H1 (cell line): ENCODE data around the gene DCLRE1B. TPM values are rescaled to one million over a fixed set of nuclear protein-coding genes. Genes with fewer than 3 reads are reported as not detected.
"Not testable (repeated sequence)": the region's sequence is repeated elsewhere in the genome, so short reads cannot be mapped to it uniquely, and the experiment has no call there.

Experiments used
- CTCF ChIA-PET: fragments of 300-600 bp; sonication (Branson Sonifier 250); formaldehyde crosslinking; loops from one replicate; lab custom pipeline; 2021; ENCODE audit not compliant: partially characterized antibody; lab: Charles Lee
- POLR2A ChIA-PET: fragments of 300-600 bp; sonication (Branson Sonifier 250); formaldehyde crosslinking; loops from one replicate; lab custom pipeline; 2021; ENCODE audit warnings: inconsistent platforms; ENCODE audit not compliant: partially characterized antibody; lab: Charles Lee
- DNase-seq, 2 experiments: peaks; one replicate each; pipeline versions ENCODE4 v3.0.0 to v3.0.0-alpha.2; 2010 to 2022; ENCODE audit warnings: low spot score in 2 of 2, low read depth in 1 of 2, mixed read lengths in 1 of 2
- FAIRE-seq: peaks from 2 replicates; lab custom pipeline; 2011; peaks lifted over from hg19 to GRCh38; lab: Jason Lieb, UNC
- H2AFZ ChIP-seq: 2 replicates; pipeline ENCODE4 v1.8.1; 2012; ENCODE audit warnings: low read length, inconsistent platforms
- H2AK5ac ChIP-seq: 2 replicates; pipeline ENCODE4 v1.6.1; 2013; ENCODE audit warnings: low read depth, low read length
- H2BK120ac ChIP-seq: replicated peaks from 2 replicates; pipeline ENCODE3; 2013; ENCODE audit warnings: low read depth, low read length, inconsistent platforms
- H2BK12ac ChIP-seq: 2 replicates; pipeline ENCODE4 v1.6.1; 2013; ENCODE audit warnings: low read depth, low read length
- H2BK15ac ChIP-seq: 2 replicates; pipeline ENCODE4 v1.6.1; 2013; ENCODE audit warnings: low read length
- H2BK20ac ChIP-seq: 2 replicates; pipeline ENCODE4 v1.6.1; 2013; ENCODE audit warnings: low read length
- H2BK5ac ChIP-seq: 2 replicates; pipeline ENCODE4 v1.6.1; 2013; ENCODE audit warnings: low read depth, low read length
- H3K14ac ChIP-seq: 2 replicates; pipeline ENCODE4 v1.6.1; 2013; ENCODE audit warnings: inconsistent platforms; ENCODE audit not compliant: insufficient read length
- H3K18ac ChIP-seq: 2 replicates; pipeline ENCODE4 v1.6.1; 2013; ENCODE audit warnings: low read length; ENCODE audit errors: extremely low read depth
- H3K23ac ChIP-seq: 2 replicates; pipeline ENCODE4 v1.6.1; 2013; ENCODE audit warnings: inconsistent platforms; ENCODE audit not compliant: insufficient read length
- H3K23me2 ChIP-seq: 2 replicates; pipeline ENCODE4 v1.6.1; 2013; ENCODE audit warnings: low read depth, low read length
- H3K27ac ChIP-seq: 2 replicates; pipeline ENCODE4 v1.6.1; 2011; ENCODE audit warnings: low read depth, low read length, inconsistent platforms
- H3K27me3 ChIP-seq, 4 experiments: replicated peaks in 1 of 4; 1 replicate in 1 of 4; 2 replicates in 3 of 4; pipeline versions ENCODE4 v1.6.1 to v1.8.1; 2011 to 2013; ENCODE audit warnings: low read length in 3 of 4, mild to moderate bottlenecking in 3 of 4, inconsistent platforms in 2 of 4, mixed read lengths in 2 of 4, moderate library complexity in 1 of 4; ENCODE audit not compliant: control insufficient read depth in 3 of 4, insufficient read depth in 3 of 4; ENCODE audit errors: extremely low read depth in 1 of 4
- H3K36me3 ChIP-seq, 4 experiments: 2 replicates each; pipeline versions ENCODE4 v1.6.1 to v1.8.1; 2011 to 2013; ENCODE audit warnings: mild to moderate bottlenecking in 4 of 4, low read length in 3 of 4, moderate library complexity in 2 of 4, control low read depth in 1 of 4, inconsistent platforms in 1 of 4; ENCODE audit not compliant: insufficient read depth in 4 of 4, control insufficient read depth in 2 of 4
- H3K4ac ChIP-seq: replicated peaks from 2 replicates; pipeline ENCODE3; 2013; ENCODE audit warnings: low read length, low read depth, mixed read lengths, inconsistent platforms; ENCODE audit not compliant: insufficient read length
- H3K4me1 ChIP-seq, 4 experiments: replicated peaks in 1 of 4; 1 replicate in 1 of 4; 2 replicates in 3 of 4; pipeline versions ENCODE4 v1.6.1 to v1.8.1; 2011 to 2013; ENCODE audit warnings: low read length in 3 of 4, inconsistent platforms in 2 of 4, mixed read lengths in 1 of 4; ENCODE audit not compliant: insufficient read depth in 4 of 4, control insufficient read depth in 3 of 4
- H3K4me2 ChIP-seq, 2 experiments: 2 replicates each; pipeline versions ENCODE4 v1.6.1 to v1.8.1; 2011 to 2013; ENCODE audit warnings: low read depth in 2 of 2, low read length in 2 of 2, control low read depth in 1 of 2, inconsistent platforms in 1 of 2, mild to moderate bottlenecking in 1 of 2; ENCODE audit not compliant: insufficient read depth in 1 of 2
- H3K4me3 ChIP-seq, 4 experiments: fragments of 200-600, 300-600 bp in 1 of 4; sonication (generic), shearing (Covaris generic), sonication (Bioruptor Twin) in 1 of 4; 2 replicates each; pipeline versions ENCODE4 v1.5.1 to v1.8.1; 2011 to 2016; ENCODE audit warnings: low read length in 4 of 4, low read depth in 3 of 4, control low read depth in 2 of 4, inconsistent platforms in 2 of 4, mild to moderate bottlenecking in 2 of 4, mixed read lengths in 1 of 4, moderate library complexity in 1 of 4; ENCODE audit not compliant: insufficient read depth in 2 of 4; ENCODE audit errors: extremely low read depth in 1 of 4
- H3K56ac ChIP-seq: replicated peaks from 2 replicates; pipeline ENCODE3; 2013; ENCODE audit warnings: low read depth, mild to moderate bottlenecking, mixed read lengths, low read length, inconsistent platforms; ENCODE audit not compliant: insufficient read length
- H3K79me1 ChIP-seq: 2 replicates; pipeline ENCODE4 v1.6.1; 2013; ENCODE audit warnings: low read depth, low read length, control low read depth
- H3K79me2 ChIP-seq, 2 experiments: 2 replicates each; pipeline versions ENCODE4 v1.6.1 to v1.8.1; 2012 to 2013; ENCODE audit warnings: low read length in 2 of 2, mild to moderate bottlenecking in 2 of 2, inconsistent platforms in 1 of 2; ENCODE audit not compliant: insufficient read depth in 2 of 2, control insufficient read depth in 1 of 2
- H3K9ac ChIP-seq, 4 experiments: replicated peaks in 1 of 4; 1 replicate in 1 of 4; 2 replicates in 3 of 4; pipeline versions ENCODE4 v1.6.1 to v1.8.1; 2011 to 2013; ENCODE audit warnings: low read depth in 3 of 4, low read length in 3 of 4, control low read depth in 2 of 4, mild to moderate bottlenecking in 2 of 4, moderate library complexity in 2 of 4, inconsistent platforms in 1 of 4; ENCODE audit errors: extremely low read depth in 1 of 4
- H3K9me3 ChIP-seq, 2 experiments: 2 replicates each; pipeline versions ENCODE4 v1.6.1 to v1.8.1; 2012 to 2013; ENCODE audit warnings: mild to moderate bottlenecking in 2 of 2, moderate library complexity in 2 of 2, control low read depth in 1 of 2, inconsistent platforms in 1 of 2, low read depth in 1 of 2, low read length in 1 of 2, mixed read lengths in 1 of 2; ENCODE audit not compliant: insufficient read depth in 2 of 2
- H4K20me1 ChIP-seq, 2 experiments: replicated peaks in 1 of 2; 2 replicates each; pipeline versions ENCODE3 to v1.8.1; 2011 to 2013; ENCODE audit warnings: inconsistent platforms in 2 of 2, low read length in 2 of 2, mild to moderate bottlenecking in 1 of 2; ENCODE audit not compliant: insufficient read depth in 2 of 2, control insufficient read depth in 1 of 2
- H4K5ac ChIP-seq: 2 replicates; pipeline ENCODE4 v1.6.1; 2013; ENCODE audit warnings: low read length, low read depth, mixed read lengths, inconsistent platforms; ENCODE audit not compliant: insufficient read length
- H4K8ac ChIP-seq: 2 replicates; pipeline ENCODE4 v1.8.0; 2013; ENCODE audit warnings: mild to moderate bottlenecking, moderate library complexity, low read length, inconsistent platforms; ENCODE audit not compliant: insufficient read depth; ENCODE audit errors: extremely low read depth
- H4K91ac ChIP-seq: replicated peaks from 2 replicates; pipeline ENCODE3; 2013; ENCODE audit warnings: low read length, mixed read lengths, inconsistent platforms; ENCODE audit not compliant: insufficient read length
- WGBS, 2 experiments: shearing (Covaris generic) in 1 of 2; methylation state at CpG; one replicate each; pipeline versions ENCODE4 v1.1.6 to v1.1.7; 2013 to 2015; ENCODE audit warnings: low lambda C conversion rate in 2 of 2, mixed read lengths in 2 of 2, inconsistent platforms in 1 of 2, low coverage in 1 of 2, missing lambda C conversion rate in 1 of 2; ENCODE audit not compliant: insufficient replicate concordance in 2 of 2, insufficient coverage in 1 of 2, insufficient read length in 1 of 2; ENCODE audit errors: extremely low coverage in 1 of 2, missing lambda C conversion rate in 1 of 2; 5-methylcytosine and 5-hydroxymethylcytosine counted together
- polyA plus RNA-seq, 7 experiments: library from polyadenylated mRNA; depleted of rRNA in 3 of 7; stranded (reverse) in 5 of 7; unstranded in 2 of 7; fragments of >200 nt in 5 of 7; fragments of 200-250 nt in 2 of 7; gene quantifications; 1 replicate in 5 of 7; 2 replicates in 1 of 7; 4 replicates in 1 of 7; pipeline versions ENCODE4 v1.2.1 to v1.2.3, GENCODE V29; 2011 to 2013; ENCODE audit warnings: missing spikeins in 2 of 7, mixed read lengths in 2 of 7
- total RNA-seq: library from RNA; stranded (reverse); fragmentation: NEBNext Ultra II Directional; extraction: Animal tissue kit (Norgen Biotek cat#: 25700); gene quantifications from 2 replicates; pipeline ENCODE4 v1.2.1, GENCODE V29; 2021

DCLRE1B gene
- total and polyA plus RNA-seq, 2 of the 8 experiments (the other 6 are each of a cell fraction or from before 2014, with no cell fraction given) = 5.5 to 11.0 TPM

DNA sequence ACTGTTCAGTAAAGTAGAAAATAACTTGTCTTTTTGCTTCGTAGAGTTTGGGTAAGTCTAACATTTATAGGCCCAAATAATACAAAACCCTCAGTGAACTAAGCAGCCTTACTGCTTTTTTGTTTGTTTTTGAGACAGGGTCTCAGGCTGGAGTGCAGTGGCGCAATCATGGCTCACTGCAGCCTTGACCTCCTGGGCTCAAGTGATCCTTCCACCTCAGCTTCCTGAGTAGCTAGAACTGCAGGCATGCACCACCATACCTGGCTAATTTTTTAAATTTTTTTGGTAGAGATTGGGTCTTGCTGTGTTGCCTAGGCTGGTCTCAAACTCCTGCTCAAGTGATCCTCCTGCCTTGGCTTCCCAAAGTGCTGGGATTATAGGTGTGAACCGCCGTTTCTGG is 43.0 kb downstream of the DCLRE1B start:
- not testable (repeated sequence) for H2BK12ac ChIP-seq, DNase-seq, H3K23ac ChIP-seq, H2BK120ac ChIP-seq, H3K4me1 ChIP-seq, H2BK20ac ChIP-seq, H3K4me2 ChIP-seq, H3K36me3 ChIP-seq, H3K9me3 ChIP-seq, H4K20me1 ChIP-seq, H3K27ac ChIP-seq, H3K4ac ChIP-seq, H3K56ac ChIP-seq, FAIRE-seq, H2AK5ac ChIP-seq, H4K5ac ChIP-seq, H3K23me2 ChIP-seq, H4K91ac ChIP-seq, H2BK15ac ChIP-seq, H3K4me3 ChIP-seq, H3K14ac ChIP-seq, H4K8ac ChIP-seq, H2AFZ ChIP-seq, H3K18ac ChIP-seq, H2BK5ac ChIP-seq, H3K27me3 ChIP-seq, H3K79me1 ChIP-seq, H3K9ac ChIP-seq
- 83% methylated on average over 4 of the region's 4 CpGs; no CpG with 5 or more reads in 1 of the 2 experiments for WGBS, 2 experiments
- peaks cover 0 to 30% of the 10 kb centered on the region in 2 experiments; a peak in 2 of 4 replicates for H3K79me2 ChIP-seq
- ChIA-PET POLR2A (interaction anchor here (1.2 to 1.3 kb wide), 3 partner anchors 18 to 136 kb away, joined by 3 read pairs; partner anchors contain the start of gene RSBN1), CTCF (interaction anchor here (0.7 to 9.3 kb wide), 7 partner anchors 8 to 921 kb away, joined by 3 to 31 read pairs (median 4); no protein-coding TSS in a partner anchor)
